ENCODE results near the gene CUEDC2. TPM values are rescaled to one million over a fixed set of nuclear protein-coding genes. Genes with fewer than 3 reads are reported as not detected.

Gene CUEDC2
- total and polyA plus RNA-seq, 4 donors = 14.4 to 36.1 (median 24.1) TPM

GRCh38 chr10:102375250-102375649 is 57.1 kb downstream of the CUEDC2 start:
- no peak overlapping the region for H3K4me3 ChIP-seq (ENCODE audit: low read depth in 1 of 3, low read length in 3 of 3)
- H3K9me3 ChIP-seq (ENCODE audit: control insufficient read depth in 4 of 4, low read length in 3 of 4) = no peaks in the 10 kb centered on the region
- WGBS = 96% methylated on average over 7 of the region's 7 CpGs
- TF ChIP-seq REST (IDR thresholded peaks at IDR 0.05) = no peak
- TF ChIP-seq RXRA (IDR thresholded peaks at IDR 0.05) = no peak
- no peak for TF ChIP-seq JUND (IDR thresholded peaks at IDR 0.05)
- TF ChIP-seq ZBTB33 (IDR thresholded peaks at IDR 0.05) = no peak
- TF ChIP-seq TAF1 (conservative IDR thresholded peaks at IDR 0.05) = no peak
- TF ChIP-seq SP1 (IDR thresholded peaks at IDR 0.05) = no peak
- TF ChIP-seq GABPA (IDR thresholded peaks at IDR 0.05 in 1 of 2, conservative IDR thresholded peaks at IDR 0.05 in 1 of 2) = no peak
- no peak for TF ChIP-seq HNF4G (IDR thresholded peaks at IDR 0.05)
- TF ChIP-seq EGR1 (IDR thresholded peaks at IDR 0.05; ENCODE audit: low read depth in 2 of 2) = no peak
- TF ChIP-seq RAD21 (IDR thresholded peaks at IDR 0.05) = no peak
- no peak for TF ChIP-seq MAX (IDR thresholded peaks at IDR 0.05)
- TF ChIP-seq FOXA2 (IDR thresholded peaks at IDR 0.05) = no peak
- TF ChIP-seq YY1 (IDR thresholded peaks at IDR 0.05) = no peak
- TF ChIP-seq ATF3 (IDR thresholded peaks at IDR 0.05) = no peak
- no peak for TF ChIP-seq NR2F2 (IDR thresholded peaks at IDR 0.05)
- no peak for TF ChIP-seq HNF4A (conservative IDR thresholded peaks at IDR 0.05)
- TF ChIP-seq, protein P1, sequence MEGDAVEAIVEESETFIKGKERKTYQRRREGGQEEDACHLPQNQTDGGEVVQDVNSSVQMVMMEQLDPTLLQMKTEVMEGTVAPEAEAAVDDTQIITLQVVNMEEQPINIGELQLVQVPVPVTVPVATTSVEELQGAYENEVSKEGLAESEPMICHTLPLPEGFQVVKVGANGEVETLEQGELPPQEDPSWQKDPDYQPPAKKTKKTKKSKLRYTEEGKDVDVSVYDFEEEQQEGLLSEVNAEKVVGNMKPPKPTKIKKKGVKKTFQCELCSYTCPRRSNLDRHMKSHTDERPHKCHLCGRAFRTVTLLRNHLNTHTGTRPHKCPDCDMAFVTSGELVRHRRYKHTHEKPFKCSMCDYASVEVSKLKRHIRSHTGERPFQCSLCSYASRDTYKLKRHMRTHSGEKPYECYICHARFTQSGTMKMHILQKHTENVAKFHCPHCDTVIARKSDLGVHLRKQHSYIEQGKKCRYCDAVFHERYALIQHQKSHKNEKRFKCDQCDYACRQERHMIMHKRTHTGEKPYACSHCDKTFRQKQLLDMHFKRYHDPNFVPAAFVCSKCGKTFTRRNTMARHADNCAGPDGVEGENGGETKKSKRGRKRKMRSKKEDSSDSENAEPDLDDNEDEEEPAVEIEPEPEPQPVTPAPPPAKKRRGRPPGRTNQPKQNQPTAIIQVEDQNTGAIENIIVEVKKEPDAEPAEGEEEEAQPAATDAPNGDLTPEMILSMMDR (IDR thresholded peaks at IDR 0.05; ENCODE audit: low read depth, low read length, missing input control) = no peak
- H3K36me3 ChIP-seq (ENCODE audit: control insufficient read depth in 4 of 4, insufficient read depth in 3 of 4, low read depth in 1 of 4, low read length in 3 of 4) = peaks cover 18 to 74% (median 53%) of the 10 kb centered on the region in 4 donors
- no peaks in the 10 kb centered on the region for H3K4me1 ChIP-seq (ENCODE audit: control insufficient read depth in 4 of 4, insufficient read depth in 4 of 4, low read length in 3 of 4)
- H3K27ac ChIP-seq (ENCODE audit: low read depth in 1 of 2, low read length in 2 of 2) = no peak overlapping the region
- H3K9ac ChIP-seq (ENCODE audit: low read depth in 1 of 2, low read length in 2 of 2) = no peak overlapping the region
- no peaks in the 10 kb centered on the region for H3K27me3 ChIP-seq (ENCODE audit: control insufficient read depth in 4 of 4, insufficient read depth in 4 of 4, low read length in 3 of 4)
- DNase-seq (ENCODE audit: low spot score) = no peak

Small RNAs within 50 kb of the gene (small RNA-seq; reads per million reads assigned to genes)
- gene MIR146B = 778 reads per million, percentile 99 among the genes with 10 or more reads in this experiment

Other genes with a start within 250 kb of the CUEDC2 start
- gene ELOVL3, start 206.3 kb downstream of the CUEDC2 start, total RNA-seq = under 1 TPM in 1 of 2 donors, not detected in 1; 0.42 TPM
- gene ELOVL3, start 206.3 kb downstream of the CUEDC2 start, polyA plus RNA-seq = not detected
- not detected for gene PITX3, start 191.1 kb downstream of the CUEDC2 start, total RNA-seq
- not detected for gene PITX3, start 191.1 kb downstream of the CUEDC2 start, polyA plus RNA-seq
- 10 to 100 TPM; 19.2 to 27.2 TPM for gene GBF1, start 187.0 kb downstream of the CUEDC2 start, total RNA-seq
- gene GBF1, start 187.0 kb downstream of the CUEDC2 start, polyA plus RNA-seq = 10 to 100 TPM in 1 of 2 donors, 1 to 10 TPM in 1; 6.0 to 11.2 TPM
- 1 to 10 TPM; 7.1 to 8.5 TPM for gene NFKB2, start 36.9 kb downstream of the CUEDC2 start, total RNA-seq
- 1 to 10 TPM; 1.8 to 7.2 TPM for gene NFKB2, start 36.9 kb downstream of the CUEDC2 start, polyA plus RNA-seq
- under 1 TPM; 0.56 to 0.59 TPM for gene PSD, start 13.8 kb downstream of the CUEDC2 start, total RNA-seq
- 1 to 10 TPM in 1 of 2 donors, under 1 TPM in 1; 0.84 to 1.3 TPM for gene PSD, start 13.8 kb downstream of the CUEDC2 start, polyA plus RNA-seq
- gene FBXL15, start 11.7 kb downstream of the CUEDC2 start, total RNA-seq = 1 to 10 TPM; 4.4 to 5.8 TPM
- gene FBXL15, start 11.7 kb downstream of the CUEDC2 start, polyA plus RNA-seq = 10 to 100 TPM; 14.3 to 14.4 TPM
- under 1 TPM in 1 of 2 donors, not detected in 1; 0.09 TPM for gene C10orf95, start 19.0 kb upstream of the CUEDC2 start, total RNA-seq
- gene C10orf95, start 19.0 kb upstream of the CUEDC2 start, polyA plus RNA-seq = under 1 TPM in 1 of 2 donors, not detected in 1; 0.24 TPM
- gene ACTR1A, start 70.1 kb upstream of the CUEDC2 start, total RNA-seq = 10 to 100 TPM; 40.7 to 51.9 TPM
- gene ACTR1A, start 70.1 kb upstream of the CUEDC2 start, polyA plus RNA-seq = 10 to 100 TPM; 24.5 to 29.9 TPM
- 1 to 10 TPM; 2.6 to 3.8 TPM for gene SUFU, start 71.4 kb upstream of the CUEDC2 start, total RNA-seq
- 1 to 10 TPM; 1.8 to 3.2 TPM for gene SUFU, start 71.4 kb upstream of the CUEDC2 start, polyA plus RNA-seq
- 10 to 100 TPM; 21.8 to 39.5 TPM for gene TRIM8, start 211.9 kb upstream of the CUEDC2 start, total RNA-seq
- 10 to 100 TPM; 15.8 to 45.3 TPM for gene TRIM8, start 211.9 kb upstream of the CUEDC2 start, polyA plus RNA-seq

Data from liver (tissue), 10 donors.